Amygdala (tissue), 56 donors: ENCODE data around the gene SLC6A18.

Experiments used
- DNase-seq, 56 donors: peaks; one replicate each; lab custom pipeline; 2025; lab: John Stamatoyannopoulos, UW

The SLC6A18 gene

DNA sequence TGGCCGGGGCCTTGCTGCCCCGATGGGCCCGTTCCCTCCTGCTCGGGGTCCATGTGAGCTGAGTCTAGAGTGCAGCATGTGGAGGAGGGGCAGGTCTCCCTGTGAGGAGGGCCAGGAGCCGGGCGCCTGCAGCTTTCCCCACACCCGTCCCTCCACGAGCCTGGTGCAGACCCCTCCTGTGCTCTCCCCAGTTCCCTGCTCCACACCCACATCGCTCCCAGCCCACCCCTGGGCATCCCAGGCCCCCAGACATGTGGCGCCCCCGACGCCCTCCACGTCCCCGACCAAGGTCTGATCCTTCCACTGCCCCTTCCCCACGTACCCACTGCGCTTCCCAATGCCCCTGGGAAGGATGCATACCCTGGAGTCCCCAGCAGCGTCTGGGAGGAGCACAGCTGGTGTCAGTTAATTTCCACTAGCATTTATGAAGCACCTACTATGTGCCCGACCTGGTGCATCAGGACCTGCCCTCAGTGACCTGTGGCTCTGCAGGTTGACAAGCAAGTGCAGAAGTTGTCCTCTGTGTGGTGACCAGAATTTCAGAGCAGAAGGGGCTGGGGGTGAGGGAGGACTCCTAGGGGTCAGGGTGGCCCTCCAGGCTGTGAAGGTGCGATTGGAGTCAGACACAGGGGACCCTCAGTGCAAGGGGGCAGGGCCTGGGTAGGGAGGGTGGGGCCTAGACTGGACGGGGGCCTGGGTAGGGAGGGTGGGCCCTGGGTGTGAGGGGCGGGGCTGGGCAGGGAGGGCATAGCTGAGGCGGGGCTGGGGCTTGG lies 10.8 kb upstream of the SLC6A18 start:
- no peak for DNase-seq

DNA sequence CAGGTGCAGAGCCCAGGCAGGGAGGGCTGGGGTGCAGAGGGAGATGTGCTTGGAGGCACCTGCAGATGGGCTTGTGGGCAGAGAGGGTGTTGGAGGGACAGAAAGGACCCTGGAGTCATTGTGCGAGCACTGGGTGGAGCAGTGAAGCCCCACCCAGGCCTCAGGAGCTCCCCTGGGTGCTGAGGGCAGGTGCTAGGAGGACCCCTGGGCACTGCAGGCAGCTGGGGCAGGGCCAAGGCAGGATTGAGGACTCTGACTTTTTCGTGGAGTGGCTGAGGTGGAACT lies 10.3 kb upstream of the SLC6A18 start:
- no peak for DNase-seq

DNA sequence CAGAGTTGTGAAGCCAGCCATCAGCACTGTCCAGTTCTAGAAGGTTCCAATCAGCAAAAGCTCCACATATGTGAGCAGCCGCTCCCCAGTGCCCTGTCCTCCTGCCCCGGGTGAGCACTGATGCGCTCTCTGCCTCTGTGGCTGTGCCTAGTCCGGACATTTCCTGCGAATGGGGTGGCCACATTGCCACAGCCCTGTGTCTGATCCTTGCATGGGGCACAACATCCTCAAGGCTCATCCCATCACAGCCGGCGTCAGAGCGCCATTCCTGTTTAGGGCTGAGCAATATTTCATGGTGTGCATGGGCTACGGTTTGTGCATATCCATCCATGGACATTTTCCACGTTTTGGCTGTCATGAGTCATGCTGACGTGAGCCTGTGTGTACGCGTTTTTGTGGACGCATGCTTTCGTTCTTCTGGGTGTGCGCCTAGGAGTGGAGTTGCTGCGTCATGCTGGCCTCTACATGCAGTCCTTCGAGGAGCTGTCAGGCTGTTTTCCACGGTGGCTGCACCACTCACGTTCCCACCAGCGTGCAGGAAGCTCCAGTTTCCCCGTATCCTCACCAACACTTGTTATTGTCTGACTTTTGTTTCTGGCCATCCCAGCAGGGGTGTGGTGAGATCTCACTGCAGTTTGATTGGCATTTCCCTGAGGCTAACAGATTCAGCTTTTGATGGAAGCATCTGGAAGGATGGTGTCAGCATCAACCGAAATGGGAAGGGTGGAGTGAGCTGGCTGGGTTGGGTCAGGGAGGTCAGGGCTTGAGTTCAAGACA lies 9.7 kb upstream of the SLC6A18 start:
- DNase-seq: no peak

DNA sequence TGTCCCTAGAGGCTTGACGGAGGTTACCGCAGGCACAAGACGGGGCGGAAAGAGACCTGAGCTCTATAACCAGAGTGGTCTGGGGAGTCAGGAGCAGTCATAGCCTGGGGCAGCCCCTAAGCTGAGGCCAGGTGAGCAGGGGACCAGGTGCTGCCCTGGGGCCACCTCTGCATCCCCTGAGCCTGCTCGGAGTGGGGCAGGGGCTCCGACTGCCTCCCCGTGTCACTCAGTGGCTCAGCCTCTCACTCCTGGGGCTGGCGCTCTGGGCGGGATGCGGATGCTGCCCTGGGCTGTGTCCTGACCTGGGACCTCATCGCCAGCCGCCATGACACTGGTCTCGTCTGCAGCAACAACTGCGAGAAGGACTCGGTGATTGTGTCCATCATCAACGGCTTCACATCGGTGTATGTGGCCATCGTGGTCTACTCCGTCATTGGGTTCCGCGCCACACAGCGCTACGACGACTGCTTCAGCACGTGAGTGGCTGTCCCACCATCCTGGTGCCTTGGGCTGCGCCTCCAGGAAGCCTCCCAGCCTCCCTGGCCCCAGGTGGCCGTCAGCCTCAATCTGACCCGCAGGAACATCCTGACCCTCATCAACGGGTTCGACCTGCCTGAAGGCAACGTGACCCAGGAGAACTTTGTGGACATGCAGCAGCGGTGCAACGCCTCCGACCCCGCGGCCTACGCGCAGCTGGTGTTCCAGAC lies 8.8 kb upstream of the SLC6A18 start:
- no peak for DNase-seq

DNA sequence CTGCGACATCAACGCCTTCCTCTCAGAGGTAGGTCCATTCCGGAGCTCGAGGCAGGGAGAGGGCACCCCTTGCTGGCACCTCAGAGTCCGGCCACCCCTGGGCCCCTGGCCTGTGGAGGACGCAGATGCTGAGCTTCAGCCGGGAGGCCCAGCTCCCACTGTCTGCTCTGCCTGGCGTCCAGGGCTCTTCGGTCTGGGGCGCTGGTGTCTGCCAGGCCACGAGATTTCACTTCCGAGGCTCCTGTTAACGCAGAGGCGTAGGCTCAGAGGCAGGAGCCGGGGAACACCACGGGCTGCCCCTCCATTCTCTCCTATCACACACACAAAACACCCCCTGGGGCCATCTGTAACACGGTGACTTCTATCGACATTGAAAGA lies 8.3 kb upstream of the SLC6A18 start:
- DNase-seq: no peak

DNA sequence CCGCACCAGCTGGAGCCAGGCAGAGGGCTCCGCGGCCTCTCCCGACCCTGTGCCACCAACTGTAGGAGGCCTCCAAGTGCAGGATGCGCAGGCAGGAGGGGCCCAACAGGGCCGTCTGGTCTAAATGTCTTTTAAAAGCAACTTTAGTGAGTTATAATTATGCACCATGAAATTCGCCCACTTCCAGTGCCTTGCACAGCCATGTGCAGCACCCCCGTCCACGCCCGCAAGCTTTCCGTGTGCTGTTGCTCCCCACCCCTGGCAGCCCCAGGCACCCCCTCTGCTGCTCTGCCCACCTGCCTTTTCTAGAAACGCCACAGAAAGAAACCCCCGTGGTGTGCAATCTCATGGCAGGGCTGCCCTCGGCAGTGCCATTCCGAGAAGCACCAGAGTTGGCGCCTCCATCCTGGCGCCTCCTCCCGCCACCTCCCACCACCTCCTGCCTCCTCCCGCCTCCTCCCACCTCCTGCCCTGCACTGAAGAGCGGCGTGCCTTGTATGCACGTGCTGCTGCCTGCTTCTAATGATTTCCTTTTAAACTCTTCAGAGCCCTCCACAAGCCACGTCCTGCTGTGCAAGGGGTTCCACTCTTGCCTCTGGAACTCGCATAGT lies 7.5 kb upstream of the SLC6A18 start:
- DNase-seq: no peak

DNA sequence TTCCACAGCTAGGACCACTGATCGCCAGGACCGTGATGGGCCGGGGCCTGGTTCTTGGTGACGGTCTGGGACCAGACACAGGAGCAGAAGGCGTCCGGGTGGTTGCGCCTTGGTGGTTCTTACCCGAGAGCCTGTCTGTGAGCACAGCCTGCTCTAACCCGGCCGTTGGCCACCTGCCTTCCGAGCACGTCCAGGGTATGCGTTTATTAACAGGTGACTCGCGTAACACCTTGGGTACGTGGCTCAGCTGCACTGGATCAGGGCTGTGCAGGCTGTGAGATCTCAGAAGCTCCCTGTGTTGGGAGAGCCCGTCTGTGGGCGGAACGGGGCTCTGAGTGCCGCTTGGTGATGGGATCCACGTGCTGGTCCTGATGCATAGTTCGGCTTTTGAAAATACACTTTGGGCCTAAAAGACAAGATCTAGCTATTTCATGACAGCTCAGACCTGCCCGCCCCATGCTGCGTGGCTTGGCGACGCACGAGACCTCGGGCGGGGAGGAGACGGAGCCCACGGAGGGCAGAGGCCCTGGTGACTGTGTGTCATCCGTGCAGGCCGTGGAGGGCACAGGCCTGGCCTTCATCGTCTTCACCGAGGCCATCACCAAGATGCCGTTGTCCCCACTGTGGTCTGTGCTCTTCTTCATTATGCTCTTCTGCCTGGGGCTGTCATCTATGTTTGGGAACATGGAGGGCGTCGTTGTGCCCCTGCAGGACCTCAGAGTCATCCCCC lies 6.7 kb upstream of the SLC6A18 start:
- no peak for DNase-seq

DNA sequence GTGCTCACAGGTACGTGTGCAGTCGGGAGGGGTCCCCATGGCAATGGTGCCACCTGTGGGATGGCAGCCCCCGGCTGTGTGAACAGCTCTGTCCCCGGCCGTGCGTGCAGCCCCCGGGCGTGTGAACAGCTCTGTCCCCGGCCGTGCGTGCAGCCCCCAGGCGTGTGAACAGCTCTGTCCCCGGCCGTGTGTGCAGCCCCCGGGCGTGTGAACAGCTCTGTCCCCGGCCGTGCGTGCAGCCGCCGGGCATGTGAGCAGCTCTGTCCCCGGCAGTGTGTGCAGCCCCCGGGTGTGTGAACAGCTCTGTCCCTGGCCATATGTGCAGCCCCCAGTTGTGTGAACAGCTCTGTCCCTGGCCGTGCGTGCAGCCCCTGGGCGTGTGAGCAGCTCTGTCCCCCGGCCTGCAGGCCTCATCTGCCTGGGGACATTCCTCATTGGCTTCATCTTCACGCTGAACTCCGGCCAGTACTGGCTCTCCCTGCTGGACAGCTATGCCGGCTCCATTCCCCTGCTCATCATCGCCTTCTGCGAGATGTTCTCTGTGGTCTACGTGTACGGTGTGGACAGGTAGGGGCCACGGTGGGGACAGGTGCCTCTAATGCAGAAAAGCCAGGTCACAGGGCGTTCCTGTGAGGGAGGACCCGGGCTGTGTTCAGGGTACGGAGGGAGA lies 5.9 kb upstream of the SLC6A18 start:
- DNase-seq: no peak

DNA sequence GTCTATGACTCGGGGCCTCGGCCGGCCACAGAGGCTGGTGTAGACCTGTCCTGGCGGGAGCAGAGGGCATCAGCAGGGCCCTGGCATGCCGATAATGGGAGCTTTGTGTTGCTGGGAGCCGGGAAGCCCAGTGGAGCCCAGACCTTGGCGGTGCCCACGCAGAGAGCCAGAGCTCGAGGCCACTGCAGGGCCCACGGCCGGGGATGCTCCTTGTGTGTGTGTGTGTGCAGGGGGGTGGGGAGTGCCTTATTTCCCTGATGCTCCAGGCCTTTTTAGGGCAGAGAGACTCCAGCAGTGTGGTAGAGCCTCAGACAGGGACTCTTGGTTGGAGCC lies 5.4 kb upstream of the SLC6A18 start:
- DNase-seq: no peak

DNA sequence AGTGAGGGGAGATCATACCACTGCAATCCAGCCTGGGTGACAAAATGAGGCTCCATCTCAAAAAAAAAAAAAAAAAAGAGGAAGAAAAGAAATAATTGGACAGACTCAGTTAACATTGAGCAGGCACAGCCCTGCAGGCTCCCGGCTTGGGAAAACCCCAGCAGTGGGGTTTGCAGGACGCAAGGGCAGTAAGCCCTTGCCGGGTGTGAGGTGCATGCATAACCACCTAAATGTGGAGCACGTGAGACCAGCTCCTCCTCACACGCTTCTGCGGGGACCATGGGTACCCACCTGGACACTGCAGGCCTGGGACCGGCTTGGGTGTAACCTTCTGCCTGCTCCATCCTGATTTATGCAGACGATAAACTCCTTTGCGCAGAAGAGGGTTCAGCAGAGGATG lies 4.8 kb upstream of the SLC6A18 start:
- DNase-seq: no peak

DNA sequence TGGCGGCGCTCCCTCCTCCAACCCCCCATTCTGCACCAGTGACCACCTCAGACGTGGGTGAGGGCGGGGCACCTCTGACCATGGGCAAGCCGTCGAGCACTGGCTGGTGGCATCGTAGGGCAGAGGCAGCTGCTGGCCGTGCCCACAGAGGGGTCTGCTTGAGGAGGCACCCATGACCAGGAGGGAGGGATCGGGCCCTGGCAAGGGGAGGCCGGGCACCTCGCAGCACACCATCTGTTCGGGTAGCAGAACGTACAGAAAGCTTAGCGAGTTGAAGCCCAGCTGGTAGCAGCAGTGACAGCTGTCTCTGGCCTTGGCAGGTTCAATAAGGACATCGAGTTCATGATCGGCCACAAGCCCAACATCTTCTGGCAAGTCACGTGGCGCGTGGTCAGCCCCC lies 4.3 kb upstream of the SLC6A18 start:
- no peak for DNase-seq

DNA sequence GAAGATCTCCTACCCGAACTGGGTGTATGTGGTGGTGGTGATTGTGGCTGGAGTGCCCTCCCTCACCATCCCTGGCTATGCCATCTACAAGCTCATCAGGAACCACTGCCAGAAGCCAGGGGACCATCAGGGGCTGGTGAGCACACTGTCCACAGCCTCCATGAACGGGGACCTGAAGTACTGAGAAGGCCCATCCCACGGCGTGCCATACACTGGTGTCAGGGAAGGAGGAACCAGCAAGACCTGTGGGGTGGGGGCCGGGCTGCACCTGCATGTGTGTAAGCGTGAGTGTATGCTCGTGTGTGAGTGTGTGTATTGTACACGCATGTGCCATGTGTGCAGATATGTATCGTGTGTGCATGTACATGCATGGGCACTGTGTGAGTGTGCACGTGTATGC lies 3.5 kb upstream of the SLC6A18 start:
- DNase-seq: no peak

DNA sequence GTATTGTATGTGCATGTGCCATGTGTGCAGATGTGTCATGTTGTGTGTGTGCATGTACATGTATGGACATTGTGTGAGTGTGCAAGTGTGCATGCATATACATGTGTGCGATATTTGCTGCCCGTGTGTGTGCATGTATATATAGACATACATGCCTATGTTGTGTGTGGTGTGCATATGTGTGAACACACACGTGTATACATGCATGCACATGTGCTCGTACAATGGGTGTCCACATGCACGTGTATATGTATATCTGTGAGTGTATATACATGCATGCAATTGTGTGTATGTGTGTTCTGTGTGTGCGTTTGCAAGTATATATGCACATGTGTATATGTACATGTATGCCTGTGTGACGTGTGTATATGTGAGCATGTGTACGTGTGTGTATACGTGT lies 3.0 kb upstream of the SLC6A18 start:
- DNase-seq: no peak

DNA sequence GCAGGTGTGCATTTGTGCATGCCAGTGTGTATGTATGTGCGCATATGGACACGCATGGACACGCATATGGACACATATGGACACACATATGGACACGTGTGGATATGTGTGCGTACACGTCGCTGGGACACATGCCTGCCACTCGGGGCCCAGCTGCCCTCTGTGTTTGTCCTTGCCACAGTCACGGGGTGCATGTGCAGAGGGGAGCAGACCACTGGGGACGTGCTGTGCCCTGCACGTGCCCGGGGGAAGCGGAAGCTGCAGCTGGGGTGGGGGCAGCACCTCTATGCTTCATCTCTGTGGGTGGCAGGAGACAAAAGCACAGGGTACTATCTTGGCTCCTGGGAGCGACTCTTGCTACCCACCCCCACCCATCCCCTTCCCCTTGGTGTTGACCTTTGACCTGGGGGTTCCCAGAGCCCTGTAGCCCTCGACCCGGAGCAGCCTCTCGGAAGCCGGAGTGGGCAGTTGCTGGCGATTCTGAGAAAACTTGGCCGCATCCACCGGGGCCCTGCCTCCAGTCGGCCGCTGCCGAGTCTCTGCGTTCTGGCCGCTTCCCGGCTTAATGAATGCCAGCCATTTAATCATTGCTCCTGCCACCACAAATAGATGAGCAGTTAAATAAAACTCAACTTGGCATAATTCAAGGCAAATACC lies 2.4 kb upstream of the SLC6A18 start:
- DNase-seq: no peak

DNA sequence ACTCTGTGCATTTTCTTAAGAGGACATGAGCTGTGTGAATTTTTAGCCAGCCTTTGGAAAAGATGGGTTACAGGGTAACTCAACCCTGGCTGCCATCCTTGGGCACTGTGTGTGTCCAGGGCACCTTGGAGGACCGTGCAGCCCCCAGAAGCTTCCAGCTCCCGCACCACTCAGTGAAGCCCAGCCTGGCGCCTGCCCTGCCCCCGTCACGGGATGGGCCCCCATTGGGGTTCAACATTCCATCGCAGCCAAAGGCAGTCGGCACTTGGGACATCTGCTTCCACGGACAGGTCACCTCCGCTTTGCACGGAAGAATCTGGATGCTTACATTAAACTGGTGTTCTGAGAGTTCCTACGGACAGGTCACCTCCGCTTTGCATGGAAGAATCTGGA lies 1.9 kb upstream of the SLC6A18 start:
- no peak for DNase-seq

DNA sequence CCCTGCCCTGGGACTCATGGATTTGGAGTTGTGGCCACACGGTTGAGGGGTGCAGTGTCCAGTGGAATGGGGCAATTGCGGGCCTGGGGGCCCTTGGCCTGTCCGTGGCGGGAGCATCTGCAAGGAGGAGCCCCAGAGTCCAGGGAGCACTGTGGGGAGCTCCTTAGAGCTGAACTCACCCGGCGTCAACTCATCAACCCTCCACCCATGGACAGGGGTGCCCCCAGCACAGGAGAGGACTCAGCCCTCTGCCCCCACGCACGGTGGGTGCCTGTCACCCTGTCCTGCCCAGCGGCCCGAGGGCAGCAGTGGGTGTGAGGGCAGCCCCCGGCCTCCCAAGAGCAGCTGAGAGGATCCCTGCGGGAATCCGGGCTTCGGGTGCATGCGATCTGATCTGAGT lies 550 bp upstream of the SLC6A18 start:
- no peak for DNase-seq

DNA sequence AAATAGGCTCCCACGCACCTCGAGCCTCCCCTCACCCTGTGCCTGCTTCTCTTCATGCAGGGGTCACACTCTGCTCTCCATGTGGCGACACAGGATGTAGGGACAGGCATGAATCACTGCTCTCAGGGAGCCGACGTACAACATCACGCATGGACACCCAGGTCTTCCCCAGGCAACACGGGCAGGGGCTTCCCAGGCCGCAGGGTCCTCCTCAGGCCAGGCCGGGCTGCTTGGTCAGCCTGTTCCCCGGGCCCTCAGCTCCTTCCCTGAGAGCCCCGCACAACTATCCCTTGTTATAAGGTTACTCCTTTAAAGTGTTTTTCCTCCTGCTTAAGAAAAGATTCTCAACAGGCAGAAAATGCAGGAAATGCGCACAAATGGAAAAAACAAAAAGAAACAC lies 1.1 kb downstream of the SLC6A18 start:
- no peak for DNase-seq

DNA sequence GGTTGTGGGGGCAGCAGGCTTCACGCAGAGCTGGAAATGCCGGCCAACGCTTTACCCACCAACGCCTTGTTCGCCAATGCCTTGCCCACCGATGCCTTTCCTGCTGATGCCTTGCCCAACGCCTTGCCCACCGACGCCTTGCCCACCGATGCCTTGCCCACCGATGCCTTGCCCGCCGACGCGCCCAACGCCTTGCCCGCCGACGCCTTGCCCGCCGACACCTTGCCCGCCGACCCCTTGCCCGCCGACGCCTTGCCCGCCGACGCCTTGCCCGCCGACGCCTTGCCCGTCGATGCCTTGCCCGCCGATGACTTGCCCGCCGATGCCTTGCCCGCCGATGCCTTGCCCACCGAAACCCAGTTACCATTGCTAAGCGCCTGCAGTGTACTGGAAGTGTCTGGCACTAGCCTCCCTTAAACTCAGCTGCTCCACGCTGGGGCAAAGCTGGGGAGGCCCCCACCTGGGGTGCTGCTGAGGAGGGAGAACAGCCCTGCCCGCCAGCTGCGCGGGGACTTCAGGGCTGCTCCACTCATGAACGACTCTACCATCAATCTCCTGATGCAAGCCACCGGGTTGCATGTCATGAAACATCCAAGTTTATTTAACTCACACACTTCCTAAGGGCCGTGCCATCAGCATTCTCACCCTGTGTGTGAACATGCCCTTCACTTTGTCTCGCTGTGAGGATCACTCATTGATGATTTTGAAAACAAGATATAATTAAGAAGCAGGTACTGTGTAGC lies 1.8 kb downstream of the SLC6A18 start:
- DNase-seq: no peak

DNA sequence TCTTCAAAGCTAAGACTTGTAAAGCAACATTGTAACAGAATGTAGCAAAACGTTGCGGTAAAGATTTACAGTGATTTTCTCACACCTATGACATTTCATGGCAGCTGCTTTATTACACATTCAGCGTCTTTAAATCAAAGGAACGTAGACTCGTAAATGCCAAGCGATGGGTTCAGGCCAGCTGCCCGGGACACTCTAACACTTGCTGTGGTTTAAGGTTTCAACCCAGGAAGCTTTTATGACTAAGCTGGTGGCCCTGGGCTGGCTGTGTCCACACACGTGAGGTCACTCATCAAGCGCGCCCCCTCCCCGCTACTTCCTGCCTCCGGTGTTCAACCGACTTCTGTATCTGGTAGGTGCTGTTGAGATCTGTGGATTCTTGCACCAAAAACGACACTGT lies 2.5 kb downstream of the SLC6A18 start:
- no peak for DNase-seq
